Stomach smooth muscle (tissue), 2 donors: ENCODE data around the gene CAV2.

Experiments
- H3K27ac ChIP-seq: one replicate; pipeline ENCODE4 v1.7.0; 2013; ENCODE audit warnings: mild to moderate bottlenecking, low read length, inconsistent platforms
- H3K27me3 ChIP-seq, 2 donors: one replicate each; pipeline ENCODE4 v1.7.0; 2013; ENCODE audit warnings: low read length in 2 of 2; ENCODE audit not compliant: insufficient read depth in 2 of 2, control insufficient read depth in 1 of 2
- H3K36me3 ChIP-seq, 2 donors: one replicate each; pipeline ENCODE4 v1.7.0; 2013; ENCODE audit warnings: low read length in 2 of 2; ENCODE audit not compliant: control insufficient read depth in 2 of 2, insufficient read depth in 2 of 2
- H3K4me1 ChIP-seq: one replicate; pipeline ENCODE4 v1.7.0; 2013; ENCODE audit warnings: low read length; ENCODE audit not compliant: control insufficient read depth, insufficient read depth
- H3K4me3 ChIP-seq, 2 donors: one replicate each; pipeline ENCODE4 v1.7.0; 2013; ENCODE audit warnings: low read length in 2 of 2
- H3K9ac ChIP-seq, 2 donors: one replicate each; pipeline ENCODE4 v1.7.0; 2013; ENCODE audit warnings: low read length in 2 of 2, mild to moderate bottlenecking in 1 of 2
- H3K9me3 ChIP-seq, 2 donors: one replicate each; pipeline ENCODE4 v1.7.0; 2013; ENCODE audit warnings: low read length in 2 of 2; ENCODE audit not compliant: control insufficient read depth in 2 of 2
- donor health status: healthy.
- donor health status: Pancreatic carcinoma.

Gene CAV2, protein sequence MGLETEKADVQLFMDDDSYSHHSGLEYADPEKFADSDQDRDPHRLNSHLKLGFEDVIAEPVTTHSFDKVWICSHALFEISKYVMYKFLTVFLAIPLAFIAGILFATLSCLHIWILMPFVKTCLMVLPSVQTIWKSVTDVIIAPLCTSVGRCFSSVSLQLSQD

DNA sequence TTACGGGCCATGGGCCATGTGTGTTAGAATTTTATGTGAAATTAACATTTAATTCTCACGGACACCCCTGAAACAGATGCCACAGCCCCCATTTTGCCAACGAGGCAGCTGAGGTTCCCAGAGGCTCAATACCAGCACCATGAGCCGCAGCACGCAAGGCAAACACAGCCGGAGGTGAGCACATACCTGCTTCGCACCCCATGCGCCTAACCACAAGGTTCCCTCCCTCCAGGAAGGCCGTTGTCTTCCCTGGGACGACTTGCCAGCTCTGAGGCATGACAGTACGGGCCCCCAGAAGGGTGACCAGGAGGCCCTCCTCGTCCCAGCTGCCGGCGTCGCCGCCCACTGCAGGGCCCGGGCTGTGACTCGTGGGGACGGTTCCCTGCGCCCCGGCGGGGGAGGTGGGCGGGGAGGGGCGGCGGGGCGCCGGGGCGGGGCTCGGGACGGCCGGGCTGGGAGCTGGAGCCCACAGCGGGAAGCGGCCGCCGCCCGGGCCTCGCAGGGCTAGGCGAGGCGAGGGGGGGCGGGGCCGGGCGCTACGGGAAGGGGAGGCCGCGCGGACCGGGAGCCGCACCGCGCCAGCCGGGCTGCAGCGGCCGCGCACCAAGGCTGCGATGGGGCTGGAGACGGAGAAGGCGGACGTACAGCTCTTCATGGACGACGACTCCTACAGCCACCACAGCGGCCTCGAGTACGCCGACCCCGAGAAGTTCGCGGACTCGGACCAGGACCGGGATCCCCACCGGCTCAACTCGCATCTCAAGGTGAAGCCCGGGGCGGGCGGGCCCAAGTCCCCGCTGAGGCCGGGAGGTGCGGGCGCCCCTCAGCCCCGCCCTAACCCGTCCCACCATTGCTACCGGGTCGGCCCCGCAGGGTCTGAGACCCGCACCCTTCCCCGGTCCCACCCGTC is at the start of gene CAV2:
Gene CAV2 (plus strand): TSS at position 571 of the 910 bp plus-strand sequence. CDS start 44 bp downstream, at position 615.
- no peaks in the 10 kb centered on the region for H3K9me3 ChIP-seq
- no peaks in the 10 kb centered on the region for H3K36me3 ChIP-seq
- H3K27ac ChIP-seq: peak within 1 kb of the TSS; percentile 99
- peaks cover 12% of the 10 kb centered on the region for H3K4me1 ChIP-seq
- H3K9ac ChIP-seq: peak within 1 kb of the TSS; percentile 98 to 99
- H3K27me3 ChIP-seq: no peaks in the 10 kb centered on the region
- peak within 1 kb of the TSS; percentile 94 to 97 for H3K4me3 ChIP-seq

DNA sequence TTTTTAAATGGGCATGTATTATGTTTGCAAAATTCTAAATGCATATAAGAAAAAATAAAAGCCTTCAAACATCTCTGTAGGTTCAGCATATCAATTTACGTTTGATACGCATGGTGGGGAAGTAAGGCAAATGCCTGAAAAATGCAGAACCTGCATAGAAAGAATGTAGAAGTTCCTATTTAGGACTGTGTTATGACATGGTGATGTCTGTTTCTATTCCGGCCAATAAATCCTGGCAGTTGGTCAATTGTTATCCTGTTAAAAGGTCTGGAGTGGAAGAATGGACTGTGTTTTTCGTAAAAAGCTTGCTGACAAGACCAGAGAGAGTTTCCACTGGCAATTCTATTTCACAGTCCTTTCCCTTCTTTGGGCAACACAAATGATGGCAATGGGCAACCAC is 49.6 kb upstream of the CAV2 start:
- Histone ChIP-seq H3K36me3 (no peaks in the 10 kb centered on the region), H3K4me1 (peaks cover 3% of the 10 kb centered on the region), H3K27me3 (no peaks in the 10 kb centered on the region), H3K27ac (peak overlapping the region; percentile 63), H3K4me3 (no peak overlapping the region), H3K9ac (no peak overlapping the region), H3K9me3 (no peaks in the 10 kb centered on the region)

DNA sequence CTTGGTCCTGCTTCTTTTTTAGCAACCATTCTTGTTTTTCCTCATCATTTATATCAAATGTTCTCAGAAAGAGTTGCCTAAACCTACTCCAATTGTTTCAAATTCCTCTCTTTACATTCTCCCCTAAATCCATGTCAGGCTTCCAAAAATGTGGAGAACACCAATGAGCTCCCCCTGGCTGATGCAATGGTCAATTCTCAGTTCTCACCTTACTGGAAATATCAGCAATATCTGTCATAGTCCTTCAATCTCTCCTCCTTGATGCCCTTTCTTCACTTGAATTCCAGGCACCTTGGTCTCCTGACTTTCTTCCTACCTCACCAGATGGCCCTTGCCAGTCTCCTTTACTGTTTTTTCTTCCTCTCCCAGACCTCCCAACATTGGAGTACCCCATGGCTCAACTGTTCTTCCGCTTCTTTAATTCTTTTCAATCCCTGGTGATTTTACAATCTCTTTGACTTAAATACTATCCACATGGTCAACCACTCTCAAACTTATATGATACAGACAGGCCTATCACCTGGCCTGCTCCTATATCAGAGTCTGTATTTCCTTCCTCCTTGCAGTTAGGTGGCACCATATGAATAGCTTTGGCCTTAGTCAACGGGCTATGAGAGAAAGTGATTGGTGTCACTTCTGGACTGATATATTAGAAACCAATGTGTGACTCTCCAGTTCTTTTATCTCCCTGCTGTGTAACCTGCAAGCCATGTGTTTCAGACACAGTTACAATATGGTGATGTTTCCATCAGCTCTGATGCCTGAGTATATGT is 47.4 kb upstream of the CAV2 start:
- H3K9me3 ChIP-seq: no peaks in the 10 kb centered on the region
- H3K36me3 ChIP-seq: no peaks in the 10 kb centered on the region
- no peak overlapping the region for H3K9ac ChIP-seq
- no peak overlapping the region for H3K27ac ChIP-seq
- no peak overlapping the region for H3K4me3 ChIP-seq
- H3K27me3 ChIP-seq: no peaks in the 10 kb centered on the region
- H3K4me1 ChIP-seq: peaks cover under 1% of the 10 kb centered on the region

DNA sequence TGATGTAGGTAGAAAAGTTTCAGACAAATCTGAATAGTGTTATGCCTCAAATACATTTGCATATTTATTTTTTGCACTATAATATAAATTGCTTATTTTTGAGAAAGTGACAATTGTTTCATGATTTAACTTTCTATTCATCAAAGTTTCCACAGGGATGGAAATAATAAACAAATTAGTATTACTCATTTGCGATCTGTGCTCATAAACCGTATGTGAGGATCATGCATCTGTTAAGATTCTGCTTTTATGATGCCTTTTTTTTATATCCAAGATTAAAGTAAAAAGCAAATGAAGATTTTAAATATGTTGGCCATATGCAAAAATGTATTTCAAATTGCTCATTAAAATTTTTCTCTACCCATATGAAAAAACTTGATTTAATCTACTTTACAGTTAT is 45.2 kb upstream of the CAV2 start:
- Histone ChIP-seq H3K4me1 (no peaks in the 10 kb centered on the region), H3K9me3 (no peaks in the 10 kb centered on the region), H3K27me3 (no peaks in the 10 kb centered on the region), H3K9ac (no peak overlapping the region), H3K36me3 (no peaks in the 10 kb centered on the region), H3K27ac (no peak overlapping the region), H3K4me3 (no peak overlapping the region)

DNA sequence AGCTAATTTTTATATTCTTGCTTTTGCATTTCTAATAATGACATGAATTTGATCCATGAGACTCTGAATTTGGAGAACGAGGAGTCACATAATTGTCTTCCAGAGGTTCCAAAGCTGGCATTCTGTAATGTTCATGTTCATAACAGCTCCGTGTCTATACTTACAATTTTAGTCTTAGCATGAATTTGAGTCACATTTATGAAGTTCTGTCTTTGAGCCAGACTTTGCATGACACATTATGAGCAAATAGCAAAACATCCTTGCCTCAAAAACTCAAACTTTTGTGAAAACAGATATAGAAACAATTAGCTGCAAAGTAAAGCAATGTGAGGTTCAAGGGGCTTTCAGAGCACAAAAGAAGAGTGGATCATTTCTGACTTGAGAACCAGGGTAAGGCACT is 44.5 kb upstream of the CAV2 start:
- H3K27ac ChIP-seq: no peak overlapping the region
- H3K4me3 ChIP-seq: peak overlapping the region in 1 of 2 donors; percentile 19
- H3K9me3 ChIP-seq: no peaks in the 10 kb centered on the region
- no peak overlapping the region for H3K9ac ChIP-seq
- H3K4me1 ChIP-seq: no peaks in the 10 kb centered on the region
- no peaks in the 10 kb centered on the region for H3K36me3 ChIP-seq
- no peaks in the 10 kb centered on the region for H3K27me3 ChIP-seq

DNA sequence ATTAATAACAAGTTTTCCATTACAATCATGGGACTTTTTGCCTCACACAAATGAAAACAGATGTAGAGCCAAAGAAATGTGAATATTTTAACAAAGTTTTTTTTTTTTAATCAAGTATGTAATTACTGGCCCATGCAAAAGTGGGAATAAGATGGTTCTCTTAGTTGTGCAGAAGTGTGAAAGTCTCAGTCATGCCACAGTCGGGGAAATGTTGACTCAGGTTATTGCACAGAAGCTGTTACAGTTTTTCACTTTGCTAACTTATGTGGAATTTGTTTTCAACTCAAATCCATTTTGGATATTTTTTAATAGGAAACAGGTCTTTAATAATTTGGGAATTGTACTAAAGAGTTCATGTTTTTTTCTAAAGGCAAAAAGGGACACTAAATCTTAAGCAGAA is 44.0 kb upstream of the CAV2 start:
- Histone ChIP-seq H3K4me3 (no peak overlapping the region), H3K27me3 (no peaks in the 10 kb centered on the region), H3K9me3 (no peaks in the 10 kb centered on the region), H3K4me1 (no peaks in the 10 kb centered on the region), H3K9ac (no peak overlapping the region), H3K27ac (no peak overlapping the region), H3K36me3 (no peaks in the 10 kb centered on the region)

DNA sequence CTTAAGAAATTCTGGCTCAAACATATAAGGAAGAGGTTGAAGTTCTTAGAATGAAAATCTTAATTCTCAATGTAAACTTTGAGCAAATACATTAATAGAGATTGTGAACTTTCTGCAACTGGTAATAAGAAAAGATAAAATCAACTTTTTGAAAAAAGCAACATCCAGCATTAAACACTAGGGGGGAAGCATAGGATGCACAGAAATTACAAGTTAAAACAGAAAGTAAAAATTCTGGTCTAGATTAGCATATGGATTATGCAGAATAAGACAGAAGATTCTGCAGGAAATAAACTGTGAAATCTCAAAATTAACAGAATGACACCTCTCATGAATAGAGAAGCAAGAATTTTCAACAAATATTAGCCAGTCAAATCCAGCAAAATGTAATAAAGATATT is 38.0 kb upstream of the CAV2 start:
- Histone ChIP-seq H3K9me3 (no peaks in the 10 kb centered on the region), H3K4me3 (no peak overlapping the region), H3K9ac (no peak overlapping the region), H3K27ac (no peak overlapping the region), H3K4me1 (no peaks in the 10 kb centered on the region), H3K36me3 (no peaks in the 10 kb centered on the region), H3K27me3 (no peaks in the 10 kb centered on the region)

DNA sequence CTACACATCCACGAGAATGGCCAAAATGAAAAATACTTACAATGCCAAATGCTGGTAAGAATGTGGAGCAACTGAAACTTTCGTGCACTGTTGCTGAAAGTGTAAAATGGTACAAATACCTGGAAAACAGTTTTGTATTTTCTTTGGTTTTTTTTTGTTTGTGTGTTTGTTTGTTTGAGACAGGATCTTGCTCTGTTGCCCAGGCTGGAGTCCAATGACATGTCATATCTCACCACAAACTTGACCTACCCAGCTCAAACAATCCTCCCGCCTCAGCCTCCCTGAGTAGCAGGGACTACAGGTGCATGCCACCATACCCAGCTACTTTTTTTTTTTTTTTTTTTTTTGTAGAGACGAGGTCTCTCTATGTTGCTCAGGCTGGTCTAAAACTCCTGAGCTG is 35.6 kb upstream of the CAV2 start:
- Histone ChIP-seq H3K4me3 (no peak overlapping the region), H3K27me3 (no peaks in the 10 kb centered on the region), H3K4me1 (no peaks in the 10 kb centered on the region), H3K9ac (no peak overlapping the region), H3K27ac (no peak overlapping the region), H3K9me3 (no peaks in the 10 kb centered on the region), H3K36me3 (no peaks in the 10 kb centered on the region)

DNA sequence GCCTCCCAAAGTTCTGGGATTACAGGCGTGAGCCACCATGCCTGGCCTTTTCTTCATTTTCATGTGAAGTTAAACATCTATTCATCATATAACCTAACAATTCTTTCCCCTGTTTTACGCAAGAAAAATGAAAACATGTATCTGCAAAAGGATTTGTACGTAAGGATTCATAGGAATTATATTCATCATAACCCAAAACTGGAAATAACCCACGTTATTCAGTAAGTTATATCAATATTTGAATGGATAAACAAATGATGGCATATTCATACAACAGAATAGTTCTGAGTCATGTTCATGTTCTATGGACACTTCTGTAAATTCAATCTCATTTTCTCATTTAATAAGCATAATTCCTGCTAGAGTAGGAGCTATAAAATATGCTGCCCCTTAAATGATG is 35.2 kb upstream of the CAV2 start:
- no peaks in the 10 kb centered on the region for H3K9me3 ChIP-seq
- no peak overlapping the region for H3K9ac ChIP-seq
- no peak overlapping the region for H3K4me3 ChIP-seq
- no peak overlapping the region for H3K27ac ChIP-seq
- no peaks in the 10 kb centered on the region for H3K36me3 ChIP-seq
- no peaks in the 10 kb centered on the region for H3K27me3 ChIP-seq
- H3K4me1 ChIP-seq: no peaks in the 10 kb centered on the region

DNA sequence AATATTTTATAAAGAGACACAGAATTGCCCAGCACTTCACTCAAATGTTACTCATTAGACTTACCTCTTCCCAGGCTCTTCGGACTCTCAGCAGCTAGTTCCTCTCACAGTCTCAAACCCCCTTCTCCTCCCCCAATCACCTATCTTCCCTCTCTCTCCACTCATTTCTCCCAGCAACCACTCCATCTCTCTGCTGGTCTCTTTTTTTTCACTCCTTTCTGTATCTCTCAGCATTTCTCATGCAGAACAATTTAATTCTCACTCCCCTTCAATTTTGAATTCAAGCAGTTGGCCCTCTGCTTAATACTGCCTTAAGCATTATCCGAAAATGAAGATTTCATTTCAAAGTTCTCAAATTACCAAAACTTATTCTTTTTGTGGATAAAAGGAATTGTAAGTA is 34.4 kb upstream of the CAV2 start:
- Histone ChIP-seq H3K4me3 (no peak overlapping the region), H3K27ac (no peak overlapping the region), H3K27me3 (no peaks in the 10 kb centered on the region), H3K4me1 (no peaks in the 10 kb centered on the region), H3K9ac (no peak overlapping the region), H3K9me3 (no peaks in the 10 kb centered on the region), H3K36me3 (no peaks in the 10 kb centered on the region)
